HG03159 (cell line): ENCODE data around the gene COPS3.

ENCODE experiments used
- ATAC-seq: cut with Tn5 transposase; IDR thresholded peaks from one replicate; pipeline ENCODE4 v1.9.1; 2021; ENCODE audit warnings: mild to moderate bottlenecking, moderate library complexity; ENCODE audit not compliant: unreplicated experiment

COPS3 gene

GRCh38 chr17:17280613-17281549, at the start of gene COPS3:
COPS3 (minus strand) TSS chr17:17281246; CDS start chr17:17281186, 60 bp downstream.
- peak; percentile 87 for ATAC-seq

- no peak for ATAC-seq
Observed at GRCh38 chr17:17328251-17328650, 47.2 kb upstream of the COPS3 start.

GRCh38 chr17:17326275-17326875, 45.3 kb upstream of the COPS3 start:
- ATAC-seq: no peak

DNA sequence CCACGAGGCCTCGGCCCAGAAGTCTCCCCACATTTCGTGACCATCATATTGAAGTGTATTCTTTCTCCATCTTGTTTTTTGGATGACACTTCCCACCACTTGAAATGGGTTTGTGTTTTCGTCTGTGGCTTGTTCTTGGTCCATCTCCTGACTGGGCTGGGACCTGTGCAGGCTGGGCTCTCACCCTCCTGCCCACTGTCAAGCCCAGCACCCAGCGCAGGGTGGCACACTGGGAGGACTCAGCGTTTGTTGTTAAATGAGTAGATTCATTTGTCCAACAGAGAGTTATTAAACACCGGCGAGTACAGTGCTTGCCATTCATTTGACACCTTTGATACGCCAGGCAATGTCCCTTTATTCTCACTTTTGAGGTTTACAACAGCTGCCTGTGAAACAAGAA, 44.8 kb upstream of the COPS3 start:
- no peak for ATAC-seq

DNA sequence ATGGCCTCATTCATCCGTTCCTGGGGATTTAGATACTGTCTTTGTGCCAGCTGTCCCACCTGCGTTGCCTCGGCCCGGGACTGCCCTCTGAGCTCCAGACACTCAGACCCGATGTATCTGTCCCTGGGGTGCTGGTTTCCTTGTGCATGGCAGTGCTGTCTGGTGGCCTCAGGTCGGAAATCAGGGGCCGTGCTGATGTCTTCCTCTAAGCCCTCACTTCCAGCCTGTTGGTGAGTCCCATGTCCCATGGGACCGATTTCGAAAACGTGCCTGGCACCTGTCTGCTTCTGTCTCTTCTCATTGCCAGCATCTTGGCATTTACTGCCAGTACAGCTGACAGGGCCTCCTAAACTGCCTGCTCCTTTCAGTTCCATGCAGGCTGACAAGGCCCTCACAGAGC, 44.2 kb upstream of the COPS3 start:
- ATAC-seq: no peak

GRCh38 chr17:17324616-17325015, 43.6 kb upstream of the COPS3 start:
- no peak for ATAC-seq

DNA sequence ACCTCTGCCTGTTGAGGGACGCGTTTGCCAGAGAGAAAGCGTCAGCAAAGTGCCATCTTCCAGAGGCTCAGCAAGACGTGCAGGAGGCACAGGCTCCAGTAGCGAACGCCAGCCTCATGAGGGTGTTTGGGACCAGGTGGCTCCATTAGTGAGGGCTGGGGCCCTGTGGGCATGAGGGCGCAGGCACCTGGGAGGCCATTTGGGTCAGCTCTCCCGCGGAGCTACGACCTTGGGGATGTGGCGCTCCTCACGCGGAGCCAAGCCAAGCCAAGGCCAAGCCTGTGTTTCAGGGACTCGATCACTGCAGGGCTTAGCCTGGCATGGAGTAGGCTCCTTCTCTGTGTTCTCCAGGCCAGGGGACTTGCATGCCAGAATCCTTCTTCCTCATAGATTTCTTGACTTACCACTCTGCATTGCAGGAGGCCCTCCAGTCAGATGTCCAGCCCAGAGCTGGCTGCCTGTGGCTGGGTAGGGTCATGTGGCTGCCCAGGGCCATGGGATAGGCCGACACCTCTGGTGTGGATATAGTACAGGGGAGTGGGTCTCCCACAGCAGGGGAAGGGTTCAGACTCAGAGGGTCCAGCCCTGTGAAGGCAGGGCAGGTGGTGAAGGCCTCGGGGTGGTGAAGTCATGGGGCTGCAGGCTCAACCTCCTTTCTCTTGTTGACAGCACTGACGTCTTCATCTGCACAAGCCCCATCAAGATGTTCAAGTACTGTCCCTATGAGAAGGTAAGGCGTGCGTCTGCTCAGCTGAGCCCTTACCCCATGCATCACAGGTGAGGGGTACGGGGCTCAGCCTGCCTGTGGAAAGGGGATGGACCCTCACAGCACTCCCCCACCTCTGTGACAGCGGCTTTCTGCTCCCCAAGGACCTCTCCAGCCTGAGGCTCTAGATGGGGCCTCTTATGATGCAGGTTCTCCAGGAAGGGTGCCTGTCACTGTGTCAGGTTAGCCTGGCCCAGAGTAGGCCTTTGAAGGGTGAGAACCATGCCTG, 41.8 kb upstream of the COPS3 start:
- ATAC-seq: no peak

- no peak for ATAC-seq
Observed at GRCh38 chr17:17321356-17322025, 40.4 kb upstream of the COPS3 start.

DNA sequence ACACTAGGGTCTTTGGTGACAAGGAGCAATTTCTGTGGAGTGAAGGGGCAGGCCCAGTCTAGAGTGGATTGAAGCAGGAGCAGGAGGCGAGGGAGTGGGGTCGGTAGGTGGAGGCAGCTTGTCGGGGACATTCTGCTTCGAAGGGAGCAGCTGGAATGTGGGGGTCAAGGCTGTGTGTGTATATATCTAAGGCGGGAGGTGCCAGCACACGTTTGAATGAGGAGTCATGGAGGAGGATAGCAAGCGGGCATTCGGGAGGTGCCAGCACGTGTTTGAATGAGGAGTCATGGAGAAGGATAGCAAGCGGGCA, 39.8 kb upstream of the COPS3 start:
- ATAC-seq: no peak

GRCh38 chr17:17320188-17320910, 39.3 kb upstream of the COPS3 start:
- no peak for ATAC-seq

GRCh38 chr17:17315142-17315821, 34.2 kb upstream of the COPS3 start:
- no peak for ATAC-seq

DNA sequence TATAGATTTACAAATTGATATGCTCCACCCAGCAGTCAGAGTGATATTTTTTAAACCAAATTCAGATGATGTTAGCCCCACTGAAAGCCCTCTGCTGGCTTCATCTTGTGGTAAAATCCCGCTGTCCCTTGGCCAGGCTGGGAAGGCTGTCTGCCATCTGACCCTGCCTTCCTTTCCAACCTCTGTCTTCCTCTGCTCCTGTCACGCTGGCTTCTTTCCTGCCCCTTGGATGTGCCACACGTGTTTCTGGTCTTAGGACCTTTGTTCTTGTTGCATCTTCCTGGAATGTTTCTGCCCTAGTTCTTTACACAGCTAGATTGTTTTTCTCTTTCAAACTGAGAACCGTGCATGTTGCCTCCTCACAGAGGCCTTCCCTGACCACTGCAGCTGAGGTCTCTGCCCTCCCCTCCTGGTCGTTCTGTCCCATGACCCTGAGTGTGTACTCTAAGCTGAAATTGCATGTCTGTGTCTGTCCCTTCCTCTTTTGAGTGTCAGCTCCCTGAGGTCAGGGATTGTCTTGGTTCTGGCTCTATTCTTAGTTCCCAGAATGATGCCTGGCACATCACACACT, 33.5 kb upstream of the COPS3 start:
- no peak for ATAC-seq

GRCh38 chr17:17313350-17313991, 32.4 kb upstream of the COPS3 start:
- ATAC-seq: no peak

- ATAC-seq: no peak
Observed at GRCh38 chr17:17309356-17309755, 28.3 kb upstream of the COPS3 start.

GRCh38 chr17:17305281-17305801, 24.3 kb upstream of the COPS3 start:
- ATAC-seq: peak; percentile 70

GRCh38 chr17:17304521-17304985, 23.5 kb upstream of the COPS3 start:
- no peak for ATAC-seq

- ATAC-seq: no peak
Observed at GRCh38 chr17:17303847-17304490, 22.9 kb upstream of the COPS3 start.
